ENCODE measurements around the gene PLK4.

Gene PLK4

DNA sequence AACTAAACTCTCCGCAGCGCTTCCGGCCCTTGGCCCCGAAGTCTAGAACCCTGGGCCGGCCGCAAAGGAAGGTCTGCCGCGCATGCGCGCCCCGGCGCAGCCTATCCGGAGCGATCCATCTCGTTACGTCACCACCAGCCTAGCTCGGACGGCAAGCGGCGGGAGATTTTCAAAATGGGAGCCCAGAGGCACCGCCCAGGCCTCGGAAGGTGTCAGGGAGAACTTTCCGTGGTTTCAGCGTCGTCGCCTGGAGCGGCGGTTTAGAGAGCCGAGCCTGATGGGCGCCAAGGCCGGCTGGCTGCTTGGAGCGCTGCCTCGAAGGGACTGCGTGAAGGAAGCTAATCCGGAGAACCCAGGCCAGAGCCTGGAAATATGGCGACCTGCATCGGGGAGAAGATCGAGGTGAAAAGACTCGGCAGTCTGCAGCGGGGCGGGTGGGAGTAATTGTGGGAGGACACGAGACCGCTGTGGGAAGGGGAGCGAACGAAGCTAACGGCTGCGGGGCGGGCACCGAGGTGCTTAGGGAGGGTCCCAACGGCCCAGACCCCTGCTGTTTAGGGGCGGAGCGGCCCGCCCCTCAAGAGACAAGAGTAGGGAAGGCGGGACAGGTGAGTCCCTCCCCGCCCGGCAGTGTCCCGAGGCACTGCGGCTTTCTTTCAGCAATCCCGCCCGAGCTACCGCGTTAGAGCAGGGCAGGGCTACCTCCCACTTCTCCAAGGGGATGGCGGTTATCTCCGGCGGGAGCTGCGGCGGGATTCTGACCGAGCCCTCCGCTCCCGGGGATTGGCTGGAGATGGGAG is at the start of gene PLK4:
Gene PLK4 (plus strand): TSS at position 131 of the 800 bp plus-strand sequence. CDS start 242 bp downstream, at position 373.
- H3K27ac ChIP-seq, result peak within 1 kb of the TSS; percentile 89
- TF ChIP-seq, protein P1, sequence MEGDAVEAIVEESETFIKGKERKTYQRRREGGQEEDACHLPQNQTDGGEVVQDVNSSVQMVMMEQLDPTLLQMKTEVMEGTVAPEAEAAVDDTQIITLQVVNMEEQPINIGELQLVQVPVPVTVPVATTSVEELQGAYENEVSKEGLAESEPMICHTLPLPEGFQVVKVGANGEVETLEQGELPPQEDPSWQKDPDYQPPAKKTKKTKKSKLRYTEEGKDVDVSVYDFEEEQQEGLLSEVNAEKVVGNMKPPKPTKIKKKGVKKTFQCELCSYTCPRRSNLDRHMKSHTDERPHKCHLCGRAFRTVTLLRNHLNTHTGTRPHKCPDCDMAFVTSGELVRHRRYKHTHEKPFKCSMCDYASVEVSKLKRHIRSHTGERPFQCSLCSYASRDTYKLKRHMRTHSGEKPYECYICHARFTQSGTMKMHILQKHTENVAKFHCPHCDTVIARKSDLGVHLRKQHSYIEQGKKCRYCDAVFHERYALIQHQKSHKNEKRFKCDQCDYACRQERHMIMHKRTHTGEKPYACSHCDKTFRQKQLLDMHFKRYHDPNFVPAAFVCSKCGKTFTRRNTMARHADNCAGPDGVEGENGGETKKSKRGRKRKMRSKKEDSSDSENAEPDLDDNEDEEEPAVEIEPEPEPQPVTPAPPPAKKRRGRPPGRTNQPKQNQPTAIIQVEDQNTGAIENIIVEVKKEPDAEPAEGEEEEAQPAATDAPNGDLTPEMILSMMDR (conservative IDR thresholded peaks at IDR 0.05; ENCODE audit: low read depth), result no peak
- POLR2A ChIA-PET (ENCODE audit: low non-redundant PET), result no interaction called here
- DNase-seq (ENCODE audit: low spot score), result peak; percentile 98
- CTCF ChIA-PET, result interaction anchor here (0.8 kb wide), 1 partner anchor 84 kb away, joined by 3 read pairs; the partner anchor contains the start of genes ABHD18 and MFSD8

DNA sequence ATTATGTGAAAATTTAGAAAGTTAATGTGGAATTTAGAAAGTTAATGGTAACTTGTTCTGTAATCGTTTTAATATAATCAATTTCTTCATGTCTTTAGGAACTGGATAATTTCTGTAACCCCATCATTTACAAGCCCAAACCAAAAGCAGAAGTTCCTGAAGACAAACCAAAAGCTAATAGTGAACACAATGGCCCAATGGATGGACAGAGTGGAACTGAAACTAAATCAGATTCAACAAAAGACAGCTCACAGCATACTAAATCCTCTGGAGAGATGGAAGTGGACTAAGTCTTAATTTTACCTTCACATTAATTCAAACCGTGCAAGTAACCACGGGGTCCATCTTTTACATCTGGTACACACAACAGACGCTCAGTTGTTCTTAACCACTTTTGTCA is 48.1 kb upstream of the PLK4 start:
- no peak overlapping the region for H3K27ac ChIP-seq
- ChIA-PET CTCF (no interaction called here), POLR2A (ENCODE audit: low non-redundant PET) (no interaction called here)
- DNase-seq (ENCODE audit: low spot score), result no peak
- TF ChIP-seq, protein P1 (conservative IDR thresholded peaks at IDR 0.05; ENCODE audit: low read depth), result no peak

DNA sequence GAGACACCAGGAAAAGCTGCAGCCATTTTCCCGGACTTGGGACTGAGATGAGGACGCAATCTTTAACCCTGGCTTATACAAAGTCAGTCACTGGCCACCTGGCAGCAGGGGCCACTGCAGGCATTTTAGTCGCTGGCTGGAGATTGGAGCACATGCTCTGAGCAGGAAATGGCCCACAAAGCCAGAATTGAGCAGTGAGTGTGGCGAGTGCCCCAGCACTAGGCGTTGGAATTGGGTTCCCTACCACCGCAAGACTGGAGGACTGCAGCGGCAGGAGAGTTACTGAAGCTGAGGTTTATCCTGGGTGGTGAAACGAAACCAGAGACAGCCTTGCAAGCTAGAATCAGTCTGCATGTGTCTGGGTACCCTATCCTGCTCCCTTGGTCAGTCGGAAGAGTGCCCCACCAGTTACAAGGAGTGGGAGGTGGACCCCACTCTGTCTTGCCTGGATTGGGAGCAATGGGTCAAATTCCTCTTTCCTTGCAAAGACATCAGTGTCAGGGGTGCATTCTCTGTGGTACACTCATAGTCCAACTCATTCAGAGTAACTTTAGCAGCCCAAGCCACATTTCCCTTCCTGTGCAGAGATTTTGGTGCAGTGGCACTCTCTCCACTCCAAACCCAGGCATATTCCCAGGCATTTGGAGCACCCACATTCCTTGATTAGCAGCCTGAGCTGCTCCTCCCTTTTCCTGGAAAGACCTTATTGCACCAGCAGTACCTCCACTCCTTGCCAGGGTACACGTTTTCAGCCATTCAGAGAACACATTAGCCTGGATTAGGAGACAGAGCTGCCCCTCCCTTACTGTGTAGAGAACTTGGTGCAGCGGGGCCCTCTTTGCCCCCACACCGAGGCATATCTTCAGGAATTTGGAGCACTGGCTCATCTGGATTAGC is 36.7 kb upstream of the PLK4 start:
- DNase-seq (ENCODE audit: low spot score), result no peak
- ChIA-PET POLR2A (ENCODE audit: low non-redundant PET) (no interaction called here), CTCF (no interaction called here)
- H3K27ac ChIP-seq, result no peak overlapping the region
- TF ChIP-seq, protein P1 (conservative IDR thresholded peaks at IDR 0.05; ENCODE audit: low read depth), result no peak

- H3K27ac ChIP-seq, result no peak overlapping the region
- CTCF ChIA-PET, result no interaction called here
- POLR2A ChIA-PET (ENCODE audit: low non-redundant PET), result no interaction called here
- TF ChIP-seq, protein P1 (conservative IDR thresholded peaks at IDR 0.05; ENCODE audit: low read depth), result no peak
- no peak for DNase-seq (ENCODE audit: low spot score)
These were observed 36.0 kb upstream of the PLK4 start for GRCh38 chr4:127844601-127845116.

GRCh38 chr4:127846061-127846460 is 34.6 kb upstream of the PLK4 start:
- no peak for DNase-seq (ENCODE audit: low spot score)
- CTCF ChIA-PET, result no interaction called here
- POLR2A ChIA-PET (ENCODE audit: low non-redundant PET), result no interaction called here
- H3K27ac ChIP-seq, result no peak overlapping the region
- TF ChIP-seq, protein P1 (conservative IDR thresholded peaks at IDR 0.05; ENCODE audit: low read depth), result no peak

- TF ChIP-seq, protein P1 (conservative IDR thresholded peaks at IDR 0.05; ENCODE audit: low read depth), result no peak
- POLR2A ChIA-PET (ENCODE audit: low non-redundant PET), result no interaction called here
- CTCF ChIA-PET, result no interaction called here
- no peak overlapping the region for H3K27ac ChIP-seq
- DNase-seq (ENCODE audit: low spot score), result no peak
These were observed 33.9 kb upstream of the PLK4 start for GRCh38 chr4:127846765-127847164.
